NCI-H1417 (cell line): ENCODE results near the gene PREP.
"Not testable (repeated sequence)": the region's sequence is repeated elsewhere in the genome, so short reads cannot be mapped to it uniquely, and the experiment has no call there.

ENCODE experiments used
- DNase-seq, 3 experiments: peaks; one replicate each; lab custom pipeline; 2025; lab: John Stamatoyannopoulos, UW

Gene PREP

GRCh38 chr6:105270511-105270910, 132.4 kb downstream of the PREP start:
- DNase-seq = peak in 1 of 3 experiments; percentile 2

GRCh38 chr6:105269390-105269789, 133.5 kb downstream of the PREP start:
- no peak for DNase-seq

GRCh38 chr6:105263685-105264610, 138.9 kb downstream of the PREP start:
- DNase-seq = no peak

- DNase-seq = peak; percentile 18 to 87 (median 76)
Measured at GRCh38 chr6:105259913-105260889, 142.7 kb downstream of the PREP start.

GRCh38 chr6:105258816-105259215, 144.1 kb downstream of the PREP start:
- no peak for DNase-seq

GRCh38 chr6:105257340-105257739, 145.5 kb downstream of the PREP start:
- DNase-seq = no peak

- DNase-seq = no peak
Measured at GRCh38 chr6:105256619-105257018, 146.3 kb downstream of the PREP start.

- DNase-seq = no peak
Measured at GRCh38 chr6:105253787-105254186, 149.1 kb downstream of the PREP start.

- peak in 1 of 3 experiments; percentile 3 for DNase-seq
Measured at GRCh38 chr6:105251689-105252088, 151.2 kb downstream of the PREP start.

- DNase-seq = no peak
Measured at GRCh38 chr6:105250533-105250932, 152.3 kb downstream of the PREP start.

GRCh38 chr6:105243487-105243886, 159.4 kb downstream of the PREP start:
- no peak for DNase-seq

- no peak for DNase-seq
Measured at GRCh38 chr6:105235155-105235554, 167.7 kb downstream of the PREP start.

- DNase-seq = not testable (repeated sequence)
Measured at GRCh38 chr6:105231771-105232170, 171.1 kb downstream of the PREP start.
